Hepatocyte (in vitro differentiated cells): ENCODE measurements around the gene RPS27.

Source experiments
- EZH2 ChIP-seq: fragments of 200-600 bp; sonication (generic); IDR thresholded peaks from 2 replicates; pipeline ENCODE4 v1.6.1; 2016; ENCODE audit warnings: antibody characterized with exemption, mild to moderate bottlenecking, borderline replicate concordance
- EZH2phosphoT487 ChIP-seq: fragments of 200-600 bp; sonication (generic); IDR thresholded peaks from one replicate; pipeline ENCODE4 v1.6.1; 2018; ENCODE audit warnings: antibody characterized with exemption, mild to moderate bottlenecking, low read depth, moderate library complexity; ENCODE audit not compliant: unreplicated experiment, severe bottlenecking
- TF ChIP-seq, protein P1 (sequence below): fragments of 200-600 bp; sonication (generic); IDR thresholded peaks from 2 replicates; pipeline ENCODE4 v1.5.1; 2016; ENCODE audit warnings: antibody characterized with exemption, mild to moderate bottlenecking; ENCODE audit not compliant: poor library complexity

DNA sequence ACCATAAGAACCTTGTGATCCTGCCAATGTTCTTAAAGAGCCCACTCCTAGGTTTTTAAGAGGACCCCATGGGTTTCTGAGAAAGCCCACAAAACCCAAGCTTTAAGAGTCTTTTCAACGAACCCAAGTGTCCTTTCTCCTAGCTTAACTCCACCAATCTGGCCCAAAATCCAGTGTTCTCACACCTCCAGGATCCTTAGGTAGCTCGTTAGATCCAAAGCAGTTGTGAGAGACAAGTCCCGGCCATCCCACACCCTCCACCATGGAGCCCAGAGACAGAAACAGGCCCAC, 45.8 kb upstream of the RPS27 start:
- TF ChIP-seq, protein P1, sequence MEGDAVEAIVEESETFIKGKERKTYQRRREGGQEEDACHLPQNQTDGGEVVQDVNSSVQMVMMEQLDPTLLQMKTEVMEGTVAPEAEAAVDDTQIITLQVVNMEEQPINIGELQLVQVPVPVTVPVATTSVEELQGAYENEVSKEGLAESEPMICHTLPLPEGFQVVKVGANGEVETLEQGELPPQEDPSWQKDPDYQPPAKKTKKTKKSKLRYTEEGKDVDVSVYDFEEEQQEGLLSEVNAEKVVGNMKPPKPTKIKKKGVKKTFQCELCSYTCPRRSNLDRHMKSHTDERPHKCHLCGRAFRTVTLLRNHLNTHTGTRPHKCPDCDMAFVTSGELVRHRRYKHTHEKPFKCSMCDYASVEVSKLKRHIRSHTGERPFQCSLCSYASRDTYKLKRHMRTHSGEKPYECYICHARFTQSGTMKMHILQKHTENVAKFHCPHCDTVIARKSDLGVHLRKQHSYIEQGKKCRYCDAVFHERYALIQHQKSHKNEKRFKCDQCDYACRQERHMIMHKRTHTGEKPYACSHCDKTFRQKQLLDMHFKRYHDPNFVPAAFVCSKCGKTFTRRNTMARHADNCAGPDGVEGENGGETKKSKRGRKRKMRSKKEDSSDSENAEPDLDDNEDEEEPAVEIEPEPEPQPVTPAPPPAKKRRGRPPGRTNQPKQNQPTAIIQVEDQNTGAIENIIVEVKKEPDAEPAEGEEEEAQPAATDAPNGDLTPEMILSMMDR = no peak
- no peak for TF ChIP-seq EZH2phosphoT487
- TF ChIP-seq EZH2 = no peak
